Measurements from ENCODE around the gene ZNF827. TPM values are rescaled to one million over a fixed set of nuclear protein-coding genes. Genes with fewer than 3 reads are reported as not detected.

The ZNF827 gene
- total RNA-seq, 1 donor from 2014 or later: 21.2 TPM

- no peak for TF ChIP-seq CTCF (conservative IDR thresholded peaks at IDR 0.05)
- no peaks in the 10 kb centered on the region for H3K9me3 Mint-ChIP-seq
- H3K36me3 Mint-ChIP-seq (ENCODE audit: low read depth): peaks cover 9% of the 10 kb centered on the region
- no peak for DNase-seq (ENCODE audit: low read depth, low spot score)
- peaks cover 25% of the 10 kb centered on the region for H3K4me1 Mint-ChIP-seq
- no peaks in the 10 kb centered on the region for H3K27me3 Mint-ChIP-seq (ENCODE audit: low read depth)
- no peak overlapping the region for H3K27ac Mint-ChIP-seq (ENCODE audit: unreplicated experiment)
- H3K4me3 Mint-ChIP-seq: no peak overlapping the region
Observed at GRCh38 chr4:145825255-145825654, 113.4 kb downstream of the ZNF827 start.

- Mint-ChIP-seq H3K4me3 (no peak overlapping the region), H3K9me3 (no peaks in the 10 kb centered on the region), H3K36me3 (ENCODE audit: low read depth) (peaks cover 9% of the 10 kb centered on the region), H3K4me1 (peaks cover 25% of the 10 kb centered on the region), H3K27ac (ENCODE audit: unreplicated experiment) (no peak overlapping the region), H3K27me3 (ENCODE audit: low read depth) (no peaks in the 10 kb centered on the region)
- no peak for DNase-seq (ENCODE audit: low read depth, low spot score)
- no peak for TF ChIP-seq CTCF (conservative IDR thresholded peaks at IDR 0.05)
Observed at GRCh38 chr4:145824463-145824862, 114.2 kb downstream of the ZNF827 start.

GRCh38 chr4:145823743-145824142 lies 114.9 kb downstream of the ZNF827 start:
- H3K4me3 Mint-ChIP-seq: no peak overlapping the region
- no peaks in the 10 kb centered on the region for H3K27me3 Mint-ChIP-seq (ENCODE audit: low read depth)
- peaks cover 25% of the 10 kb centered on the region for H3K4me1 Mint-ChIP-seq
- H3K36me3 Mint-ChIP-seq (ENCODE audit: low read depth): peaks cover 9% of the 10 kb centered on the region
- H3K9me3 Mint-ChIP-seq: no peaks in the 10 kb centered on the region
- no peak for TF ChIP-seq CTCF (conservative IDR thresholded peaks at IDR 0.05)
- DNase-seq (ENCODE audit: low read depth, low spot score): no peak
- H3K27ac Mint-ChIP-seq (ENCODE audit: unreplicated experiment): peak overlapping the region; percentile 25

- H3K36me3 Mint-ChIP-seq (ENCODE audit: low read depth): peaks cover 13% of the 10 kb centered on the region
- no peak overlapping the region for H3K4me3 Mint-ChIP-seq
- H3K9me3 Mint-ChIP-seq: no peaks in the 10 kb centered on the region
- peaks cover 25% of the 10 kb centered on the region for H3K4me1 Mint-ChIP-seq
- no peak for DNase-seq (ENCODE audit: low read depth, low spot score)
- TF ChIP-seq CTCF (conservative IDR thresholded peaks at IDR 0.05): no peak
- peak overlapping the region; percentile 81 for H3K27ac Mint-ChIP-seq (ENCODE audit: unreplicated experiment)
- H3K27me3 Mint-ChIP-seq (ENCODE audit: low read depth): no peaks in the 10 kb centered on the region
Observed at GRCh38 chr4:145822581-145822980, 116.0 kb downstream of the ZNF827 start.

GRCh38 chr4:145822181-145822580 lies 116.4 kb downstream of the ZNF827 start:
- no peaks in the 10 kb centered on the region for H3K27me3 Mint-ChIP-seq (ENCODE audit: low read depth)
- no peak for TF ChIP-seq CTCF (conservative IDR thresholded peaks at IDR 0.05)
- H3K4me3 Mint-ChIP-seq: no peak overlapping the region
- H3K9me3 Mint-ChIP-seq: no peaks in the 10 kb centered on the region
- DNase-seq (ENCODE audit: low read depth, low spot score): no peak
- no peak overlapping the region for H3K27ac Mint-ChIP-seq (ENCODE audit: unreplicated experiment)
- peaks cover 16% of the 10 kb centered on the region for H3K36me3 Mint-ChIP-seq (ENCODE audit: low read depth)
- peaks cover 25% of the 10 kb centered on the region for H3K4me1 Mint-ChIP-seq

GRCh38 chr4:145821766-145822165 lies 116.9 kb downstream of the ZNF827 start:
- Mint-ChIP-seq H3K4me1 (peaks cover 25% of the 10 kb centered on the region), H3K27ac (ENCODE audit: unreplicated experiment) (no peak overlapping the region), H3K27me3 (ENCODE audit: low read depth) (no peaks in the 10 kb centered on the region), H3K9me3 (no peaks in the 10 kb centered on the region), H3K36me3 (ENCODE audit: low read depth) (peaks cover 17% of the 10 kb centered on the region), H3K4me3 (no peak overlapping the region)
- TF ChIP-seq CTCF (conservative IDR thresholded peaks at IDR 0.05): no peak
- DNase-seq (ENCODE audit: low read depth, low spot score): no peak
